Ureter (tissue), 1 donor: ENCODE data around the gene ATG13. TPM values are rescaled to one million over a fixed set of nuclear protein-coding genes. Genes with fewer than 3 reads are reported as not detected.
"Not testable (repeated sequence)": the region's sequence is repeated elsewhere in the genome, so short reads cannot be mapped to it uniquely, and the experiment has no call there.

Experiments used
- DNase-seq: peaks from one replicate; pipeline ENCODE4 v3.0.0-alpha.2; 2020; ENCODE audit warnings: low spot score
- total RNA-seq: library from RNA; stranded (reverse); gene quantifications from one replicate; pipeline ENCODE4 v1.2.4, GENCODE V29; 2023
- donor health status: DM: yes; HTN: yes; CAD: no.

ATG13 gene
- total RNA-seq = 80.7 TPM

DNA sequence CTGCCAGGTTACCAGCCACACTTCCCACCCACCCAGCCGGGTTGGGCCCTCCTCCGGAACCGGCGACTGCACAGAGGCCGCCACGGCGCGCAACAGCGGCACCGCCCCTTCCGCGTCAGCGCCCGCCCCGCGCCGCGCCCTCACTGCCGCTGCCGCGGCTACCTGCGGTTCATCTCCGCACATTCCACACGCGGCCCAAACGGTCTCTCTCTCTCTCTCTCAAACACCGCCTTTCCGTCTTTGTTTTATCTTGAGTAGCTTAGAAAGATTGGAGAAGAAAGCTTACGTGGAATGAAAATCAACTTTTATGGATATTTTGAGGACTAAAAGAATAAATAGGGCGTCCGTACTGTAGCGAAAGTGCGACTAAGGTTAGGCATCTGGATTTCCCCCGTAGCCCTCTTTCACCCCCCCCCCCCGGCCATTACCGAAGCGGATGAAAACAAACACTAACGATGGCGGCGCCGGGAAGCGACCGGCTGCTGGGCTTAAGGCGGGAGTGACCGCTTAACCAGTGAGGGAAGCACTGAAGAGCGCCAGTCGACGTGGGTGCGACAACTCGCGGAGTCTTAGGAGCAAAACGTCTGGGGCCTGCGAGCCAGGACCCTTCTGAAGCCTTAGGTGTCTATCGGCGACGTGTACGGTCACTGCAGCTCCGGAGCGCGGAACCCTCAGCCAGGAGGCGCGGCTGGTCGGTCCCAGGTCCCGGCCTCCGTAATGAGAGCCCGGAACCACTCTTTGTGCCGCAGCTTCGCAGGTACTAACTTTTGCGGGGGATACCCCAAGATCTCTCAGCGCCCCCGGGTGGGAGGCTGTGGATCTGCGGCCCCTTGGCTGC is at the start of gene ATG13, which contains the start of gene HARBI1:
Gene ATG13, plus strand, starts transcription at position 420 of the 838 bp plus-strand sequence. CDS start 26,739 bp downstream, outside the sequence.
Gene HARBI1, minus strand, starts transcription at position 94 of the 838 bp plus-strand sequence. CDS start 990 bp downstream, outside the sequence.
- peak; percentile 87 for DNase-seq

DNA sequence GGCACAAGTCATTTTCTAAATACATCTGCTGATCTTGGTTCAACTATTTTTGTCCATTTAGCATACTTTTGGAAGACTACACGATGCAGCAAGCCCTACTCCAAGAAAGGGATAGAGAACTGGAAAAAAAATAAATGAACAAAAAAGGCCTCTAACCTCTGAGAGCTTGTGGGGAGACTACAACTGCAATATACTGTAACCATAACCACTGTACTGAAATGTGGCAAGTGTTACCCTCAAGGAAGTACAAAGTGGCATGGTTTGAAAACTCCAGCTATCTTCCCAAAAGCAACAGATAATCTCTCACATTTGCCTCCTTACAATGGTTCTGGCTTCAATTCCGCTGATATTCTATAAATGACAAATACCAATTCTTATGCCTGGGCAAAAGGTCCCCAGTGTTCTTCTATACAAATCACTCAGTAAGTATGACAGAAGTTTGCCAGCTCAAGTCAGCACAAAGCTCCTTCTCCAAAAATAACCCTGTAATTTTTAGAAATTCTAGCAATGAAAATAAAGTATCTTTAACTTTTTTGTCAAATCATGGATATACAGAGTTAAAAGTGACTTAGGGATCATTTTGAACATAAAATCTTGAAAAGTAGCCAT is 46.5 kb upstream of the ATG13 start:
- no peak for DNase-seq

GRCh38 chr11:46574656-46575055 is 42.7 kb upstream of the ATG13 start:
- no peak for DNase-seq

DNA sequence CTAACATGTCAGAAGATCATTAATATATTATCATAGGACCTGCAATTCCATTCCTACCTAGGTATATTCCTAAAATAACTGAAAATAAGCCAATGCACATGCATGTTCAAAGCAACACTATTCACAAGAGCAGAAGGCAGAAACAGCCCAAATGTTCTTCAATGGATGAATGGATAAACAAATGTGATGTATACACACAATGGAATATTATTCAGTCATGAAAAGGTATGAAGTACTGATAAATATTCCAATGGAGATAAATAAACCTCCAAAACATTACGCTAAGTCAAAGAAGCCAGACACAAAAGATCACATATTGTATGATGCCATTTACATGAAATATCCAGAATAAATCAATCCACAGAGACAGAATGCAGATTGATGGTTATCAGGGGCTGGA is 40.3 kb upstream of the ATG13 start:
- DNase-seq = no peak

DNA sequence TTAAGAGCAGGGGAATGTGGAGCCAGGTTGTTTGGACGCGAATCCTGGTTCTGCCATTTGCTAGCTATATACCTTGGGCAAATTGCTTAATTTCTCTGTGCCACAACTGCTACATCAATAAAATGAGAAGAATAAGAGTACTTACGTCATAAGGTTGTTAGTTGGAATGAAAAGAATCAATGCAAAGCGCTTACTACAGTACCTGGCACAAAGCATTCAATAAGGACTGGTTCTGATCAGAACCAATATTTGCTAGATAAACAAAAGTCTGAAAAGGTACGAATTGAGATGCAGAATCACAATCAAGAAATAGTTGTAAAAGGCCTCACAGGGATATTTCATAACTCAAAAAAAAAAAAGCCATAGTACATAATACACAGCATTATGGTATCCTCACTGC is 34.8 kb upstream of the ATG13 start:
- DNase-seq = no peak

DNA sequence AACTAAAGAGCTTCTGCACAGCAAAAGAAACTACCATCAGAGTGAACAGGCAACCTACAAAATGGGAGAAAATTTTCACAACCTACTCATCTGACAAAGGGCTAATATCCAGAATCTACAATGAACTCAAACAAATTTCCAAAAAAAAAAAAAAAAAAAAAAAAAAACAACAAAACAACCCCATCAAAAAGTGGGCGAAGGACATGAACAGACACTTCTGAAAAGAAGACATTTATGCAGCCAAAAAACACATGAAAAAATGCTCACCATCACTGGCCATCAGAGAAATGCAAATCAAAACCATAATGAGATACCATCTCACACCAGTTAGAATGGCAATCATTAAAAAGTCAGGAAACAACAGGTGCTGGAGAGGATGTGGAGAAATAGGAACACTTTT is 33.8 kb upstream of the ATG13 start:
- not testable (repeated sequence) for DNase-seq

DNA sequence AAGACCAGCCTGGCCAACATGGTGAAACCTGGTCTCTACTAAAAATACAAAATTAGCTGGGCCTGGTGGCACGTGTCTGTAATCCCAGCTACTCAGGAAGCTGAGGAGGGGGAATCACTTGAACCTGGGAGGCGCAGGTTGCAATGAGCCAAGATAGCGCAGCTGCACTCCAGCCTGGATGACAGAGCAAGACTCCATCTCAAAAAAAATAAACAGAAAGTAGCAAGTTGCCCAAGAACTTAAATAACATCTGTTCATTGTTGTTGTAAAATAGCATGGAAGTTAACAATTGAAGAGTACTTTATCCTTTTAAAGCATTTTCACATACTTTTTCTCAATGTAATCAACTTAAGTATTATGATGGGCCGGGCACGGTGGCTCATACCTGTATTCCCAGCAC is 29.2 kb upstream of the ATG13 start:
- DNase-seq = no peak

- DNase-seq = no peak
These were observed 28.4 kb upstream of the ATG13 start for GRCh38 chr11:46588915-46589314.

DNA sequence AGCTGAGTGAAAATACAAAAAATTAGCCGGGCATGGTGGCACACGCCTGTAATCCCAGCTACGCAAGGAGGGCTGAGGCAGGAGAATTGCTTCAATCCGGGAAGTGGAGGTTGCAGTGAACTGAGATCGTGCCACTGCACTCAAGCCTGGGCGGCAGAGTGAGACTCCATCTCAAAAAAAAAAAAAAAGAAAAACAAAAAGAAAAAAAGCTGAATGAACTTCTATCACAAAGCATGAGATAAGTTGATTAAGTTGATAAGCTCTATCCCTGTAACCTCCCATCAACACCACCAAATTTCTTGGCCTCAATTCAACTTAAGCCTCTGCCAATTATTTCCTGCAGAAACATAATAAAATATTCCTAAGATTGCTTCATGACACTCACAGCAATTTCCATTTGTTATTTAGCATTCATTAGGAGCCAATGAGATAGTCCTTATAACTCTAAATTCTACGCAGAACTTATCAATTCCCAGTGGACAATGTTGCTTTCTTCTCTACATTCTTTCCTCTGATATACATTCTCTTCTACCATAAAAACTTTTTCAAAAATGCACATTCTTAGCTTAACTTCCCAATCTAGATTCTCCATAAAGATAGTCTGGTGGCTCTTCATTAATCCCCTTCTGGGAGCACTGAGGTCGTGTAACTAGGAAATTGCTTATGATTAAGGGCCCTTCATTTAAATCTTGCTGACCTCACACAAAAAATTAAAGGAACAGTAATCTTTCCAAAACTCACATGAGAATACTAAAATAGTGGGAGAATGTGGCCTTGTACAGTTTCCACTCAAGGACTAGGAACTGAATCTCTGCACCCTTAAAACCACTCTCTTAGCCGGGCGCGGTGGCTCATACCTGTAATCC is 26.4 kb upstream of the ATG13 start:
- no peak for DNase-seq

- DNase-seq = peak; percentile 86
These were observed 23.6 kb upstream of the ATG13 start, which contains the start of gene AMBRA1 for GRCh38 chr11:46593550-46594373. Gene AMBRA1, minus strand, starts transcription at chr11:46594023. Its CDS starts 45,643 bp downstream, at chr11:46548380.

DNA sequence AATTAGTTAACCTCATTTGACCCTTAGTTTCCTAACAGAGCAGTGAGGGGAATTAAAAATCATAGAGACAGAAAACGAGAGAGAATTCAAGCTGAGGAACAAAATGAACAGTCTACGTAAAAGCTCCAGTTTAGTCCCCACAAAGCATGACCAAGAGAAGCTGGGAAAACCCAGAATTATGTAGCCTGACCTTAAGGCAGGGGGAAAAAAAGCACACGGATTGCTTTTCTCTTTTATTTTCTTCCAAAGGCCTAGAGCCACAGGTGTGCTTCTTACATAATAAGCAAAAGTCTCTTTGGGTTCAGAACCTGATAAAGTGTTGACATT is 23.0 kb upstream of the ATG13 start:
- no peak for DNase-seq

DNA sequence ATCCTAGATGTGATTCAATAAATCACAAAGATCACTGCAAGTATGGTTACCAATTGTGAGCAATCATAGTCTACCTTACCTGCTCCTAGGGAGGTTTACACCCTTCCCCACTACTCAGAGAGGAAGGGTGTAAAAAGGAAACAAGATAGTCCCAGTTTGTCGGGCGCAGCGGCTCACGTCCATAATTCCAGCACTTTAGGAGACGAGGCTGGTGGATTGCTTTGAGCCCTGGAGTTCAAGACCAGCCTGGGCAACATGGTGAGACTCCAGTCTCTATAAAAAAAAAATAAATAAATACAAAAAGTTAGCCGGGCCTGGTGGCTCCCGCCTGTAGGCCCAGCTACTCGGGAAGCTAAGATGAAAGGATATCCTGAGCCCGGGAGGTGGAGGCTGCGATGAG is 22.6 kb upstream of the ATG13 start:
- DNase-seq = no peak

- DNase-seq = no peak
These were observed 20.2 kb upstream of the ATG13 start for GRCh38 chr11:46597155-46597554.

DNA sequence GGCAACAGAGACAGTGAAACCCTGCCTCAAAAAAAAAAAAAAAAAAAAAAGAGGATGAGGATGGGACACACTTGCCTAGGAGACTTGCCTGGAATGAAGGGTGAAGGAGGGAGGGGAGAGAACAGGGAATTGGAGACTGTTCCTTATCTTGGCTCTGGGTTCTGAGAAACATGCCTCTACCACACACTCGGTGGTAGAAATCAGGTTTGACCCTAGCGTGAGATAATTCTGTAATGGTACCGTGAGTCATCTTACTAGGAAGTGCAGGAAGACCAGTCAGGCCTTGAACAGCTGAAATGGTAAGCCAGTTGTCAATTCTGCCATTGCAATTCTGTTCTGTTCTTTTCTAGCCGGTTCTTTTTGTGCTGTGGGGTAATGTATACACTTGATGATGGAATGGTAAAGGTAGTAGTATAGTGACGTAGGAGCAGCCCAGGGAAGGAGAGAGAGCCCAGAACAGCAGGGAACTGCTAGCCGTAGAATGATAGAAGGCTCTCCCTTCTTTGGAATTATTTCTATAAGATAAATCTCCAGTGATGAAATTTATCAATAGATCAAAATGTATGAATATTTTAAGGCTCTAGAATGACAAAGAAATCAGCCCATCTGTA is 19.6 kb upstream of the ATG13 start:
- DNase-seq = no peak

- DNase-seq = no peak
These were observed 17.8 kb upstream of the ATG13 start for GRCh38 chr11:46599340-46600193.

DNA sequence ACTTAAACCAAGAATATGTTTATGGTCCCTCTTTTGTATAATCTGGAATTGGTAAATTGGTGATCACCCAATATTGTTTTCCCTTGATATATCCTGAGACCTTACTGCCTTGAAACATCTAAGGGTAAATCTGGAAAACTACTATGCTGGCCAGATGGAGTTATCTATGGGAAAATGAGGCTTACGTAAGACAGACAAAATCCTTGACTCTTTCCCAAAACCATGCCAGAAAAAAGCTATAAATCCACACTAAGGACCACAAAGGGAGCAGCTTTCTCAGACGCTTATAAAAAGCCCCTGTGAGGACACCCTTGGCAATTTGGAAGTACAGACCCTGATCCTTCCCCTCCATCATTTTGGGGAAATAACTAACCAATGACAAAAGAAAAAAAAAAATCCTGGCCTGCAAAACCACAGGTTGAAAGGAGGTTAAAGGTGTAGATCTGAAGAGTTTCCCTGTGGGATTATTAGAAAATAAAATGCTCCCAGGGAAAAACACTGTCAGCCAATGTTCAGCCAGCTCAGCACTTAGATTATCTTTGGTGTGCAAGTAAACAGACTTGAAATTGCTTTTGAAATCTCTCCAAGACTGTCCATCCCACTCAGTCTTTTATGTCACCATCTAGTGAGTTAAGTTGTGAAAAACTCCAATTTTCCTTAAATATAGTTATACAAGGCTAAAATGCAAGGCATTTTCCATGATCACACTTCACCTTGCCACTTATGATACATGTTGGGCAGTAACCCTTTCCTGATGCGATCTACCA is 17.0 kb upstream of the ATG13 start:
- DNase-seq = no peak

GRCh38 chr11:46601129-46601528 is 16.2 kb upstream of the ATG13 start:
- DNase-seq = no peak

DNA sequence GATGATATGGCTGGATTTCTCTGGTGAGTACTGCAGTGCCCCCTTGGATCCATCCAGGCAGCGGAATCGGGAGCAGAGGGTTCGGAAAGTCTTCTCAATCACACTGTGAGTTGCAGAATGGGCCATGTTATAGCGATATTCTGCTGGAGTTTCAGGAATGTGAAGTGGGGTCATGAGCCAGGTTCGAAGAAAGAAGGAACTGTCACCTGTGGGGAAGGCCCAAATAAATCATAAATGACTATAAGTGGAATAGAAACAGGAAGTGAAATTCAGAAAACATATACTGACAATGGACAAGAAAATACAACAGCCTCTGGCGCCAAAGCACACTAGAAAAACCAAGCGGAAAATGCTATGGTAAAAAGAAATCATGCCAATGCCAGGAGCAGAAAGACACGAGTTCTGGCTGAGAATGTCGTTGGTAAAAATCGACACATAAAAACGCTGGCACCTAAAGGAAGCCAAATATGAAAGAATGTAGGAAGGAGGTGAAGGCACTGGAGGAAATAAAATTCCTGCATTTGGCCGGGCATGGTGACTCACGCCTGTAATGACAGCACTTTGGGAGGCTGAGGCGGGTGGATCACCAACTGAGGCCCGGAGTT is 13.5 kb upstream of the ATG13 start:
- DNase-seq = no peak

DNA sequence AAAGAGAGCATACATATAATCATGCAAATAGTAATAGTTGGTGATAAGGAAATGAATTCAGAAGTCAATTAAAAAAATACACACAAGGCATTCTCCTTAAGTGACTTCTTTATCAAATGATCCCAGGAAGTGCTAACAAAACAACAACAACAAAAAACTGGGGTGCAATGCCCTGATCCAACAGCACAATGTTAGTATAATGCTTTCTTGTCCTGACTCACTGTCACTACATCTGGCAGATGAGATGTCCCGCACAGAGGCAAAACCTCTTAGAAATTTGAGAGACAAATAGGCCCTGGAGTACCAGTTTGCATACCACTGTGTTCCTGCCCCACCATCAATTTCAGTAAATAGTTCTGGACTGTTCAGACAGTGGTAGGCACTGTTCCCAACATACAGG is 12.6 kb upstream of the ATG13 start:
- no peak for DNase-seq
